ENCODE results near the gene ZPBP2.

DNA sequence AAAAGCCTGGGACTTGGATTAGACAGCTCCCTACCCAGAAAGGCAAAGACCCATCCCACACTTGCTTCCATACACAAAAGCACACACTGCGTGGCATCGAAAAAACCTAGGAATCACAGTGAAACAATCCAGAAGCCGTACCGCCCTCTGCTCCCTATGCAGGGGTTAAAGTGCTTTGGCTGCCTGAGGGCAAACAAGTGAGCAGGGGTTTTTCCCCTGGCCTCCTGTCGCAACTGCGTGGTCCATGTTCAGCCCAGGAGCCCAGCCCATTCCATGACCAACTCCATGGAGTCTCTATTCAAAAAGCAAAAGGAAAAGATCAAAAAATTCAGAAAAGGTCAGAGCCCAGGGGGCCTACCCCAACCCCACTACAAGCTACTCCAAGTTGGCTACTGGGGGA lies 54.0 kb downstream of the ZPBP2 start:
- TF ChIP-seq YY1 (IDR thresholded peaks at IDR 0.05; ENCODE audit: insufficient read depth, insufficient read length) (no peak), ZNF274 (IDR thresholded peaks at IDR 0.05; ENCODE audit: low read depth, low read length) (no peak)
